Mesenchymal stem cell (in vitro differentiated cells and primary cell): ENCODE results near the gene ACP4. TPM values are rescaled to one million over a fixed set of nuclear protein-coding genes. Genes with fewer than 3 reads are reported as not detected.
A peak's percentile ranks its signal among the peaks of the same experiment; 100 is the strongest.

Source experiments
- DNase-seq: peaks from one replicate; pipeline ENCODE4 v3.0.0-alpha.2; 2013
- H2AFZ ChIP-seq: one replicate; pipeline ENCODE4 v1.6.1; 2013; ENCODE audit warnings: low read depth, mild to moderate bottlenecking, control low read depth, inconsistent platforms, low read length, moderate library complexity
- H2AK5ac ChIP-seq: 2 replicates; pipeline ENCODE4 v1.6.1; 2013; ENCODE audit warnings: low read length, moderate library complexity, mild to moderate bottlenecking, inconsistent platforms; ENCODE audit not compliant: severe bottlenecking
- H2BK120ac ChIP-seq: one replicate; pipeline ENCODE4 v1.6.1; 2013; ENCODE audit warnings: low read depth, mild to moderate bottlenecking, inconsistent platforms, low read length, moderate library complexity
- H2BK12ac ChIP-seq, 2 experiments: one replicate each; pipeline ENCODE4 v1.6.1; 2013; ENCODE audit warnings: inconsistent platforms in 2 of 2, low read length in 2 of 2, mild to moderate bottlenecking in 2 of 2, moderate library complexity in 2 of 2, control low read depth in 1 of 2
- H2BK15ac ChIP-seq: one replicate; pipeline ENCODE4 v1.6.1; 2013; ENCODE audit warnings: mild to moderate bottlenecking, low read depth, inconsistent platforms; ENCODE audit not compliant: poor library complexity, severe bottlenecking
- H2BK5ac ChIP-seq: 2 replicates; pipeline ENCODE4 v1.6.1; 2013; ENCODE audit warnings: low read depth, mild to moderate bottlenecking, low read length, control low read depth, inconsistent platforms; ENCODE audit not compliant: poor library complexity, severe bottlenecking
- H3K14ac ChIP-seq, 2 experiments: one replicate each; pipeline ENCODE4 v1.6.1; 2013; ENCODE audit warnings: inconsistent platforms in 2 of 2, low read length in 2 of 2, control low read depth in 1 of 2, mild to moderate bottlenecking in 1 of 2, moderate library complexity in 1 of 2
- H3K18ac ChIP-seq, 2 experiments: one replicate each; pipeline ENCODE4 v1.6.1; 2013; ENCODE audit warnings: inconsistent platforms in 2 of 2, low read length in 2 of 2, control low read depth in 1 of 2, low read depth in 1 of 2, mild to moderate bottlenecking in 1 of 2
- H3K23ac ChIP-seq, 2 experiments: one replicate each; pipeline ENCODE4 v1.6.1; 2013; ENCODE audit warnings: inconsistent platforms in 2 of 2, low read length in 2 of 2, mild to moderate bottlenecking in 2 of 2, moderate library complexity in 2 of 2, control low read depth in 1 of 2
- H3K27ac ChIP-seq: 2 replicates; pipeline ENCODE4 v1.5.1; 2013; ENCODE audit warnings: mild to moderate bottlenecking, moderate library complexity, low read length, control low read depth, inconsistent platforms; ENCODE audit not compliant: poor library complexity, severe bottlenecking
- H3K27me3 ChIP-seq, 2 experiments: 2 replicates each; pipeline versions ENCODE4 v1.6.1 to v1.7.0; 2013; ENCODE audit warnings: low read length in 2 of 2, mild to moderate bottlenecking in 2 of 2, moderate library complexity in 2 of 2, control low read depth in 1 of 2, inconsistent platforms in 1 of 2; ENCODE audit not compliant: control insufficient read depth in 1 of 2, insufficient read depth in 1 of 2
- H3K36me3 ChIP-seq, 2 experiments: 2 replicates each; pipeline versions ENCODE4 v1.6.1 to v1.7.0; 2013; ENCODE audit warnings: low read length in 2 of 2, control low read depth in 1 of 2, inconsistent platforms in 1 of 2, low read depth in 1 of 2, mild to moderate bottlenecking in 1 of 2; ENCODE audit not compliant: insufficient read depth in 2 of 2, control insufficient read depth in 1 of 2
- H3K4ac ChIP-seq, 2 experiments: one replicate each; pipeline ENCODE4 v1.6.1; 2013; ENCODE audit warnings: inconsistent platforms in 2 of 2, low read length in 2 of 2, mild to moderate bottlenecking in 2 of 2, moderate library complexity in 2 of 2, control low read depth in 1 of 2, low read depth in 1 of 2
- H3K4me1 ChIP-seq: 2 replicates; pipeline ENCODE4 v1.6.1; 2013; ENCODE audit warnings: low read depth, low read length, control low read depth; ENCODE audit not compliant: control insufficient read depth, insufficient read depth
- H3K4me2 ChIP-seq: 2 replicates; pipeline ENCODE4 v1.6.1; 2013; ENCODE audit warnings: low read length, mild to moderate bottlenecking, inconsistent platforms; ENCODE audit not compliant: poor library complexity, severe bottlenecking
- H3K4me3 ChIP-seq, 2 experiments: 2 replicates each; pipeline versions ENCODE4 v1.5.1 to v1.7.0; 2013; ENCODE audit warnings: low read length in 2 of 2, mild to moderate bottlenecking in 2 of 2, control low read depth in 1 of 2, low read depth in 1 of 2; ENCODE audit not compliant: insufficient read depth in 1 of 2
- H3K79me1 ChIP-seq: replicated peaks from 2 replicates; pipeline ENCODE4 v1.6.1; 2013; ENCODE audit warnings: mild to moderate bottlenecking, control low read depth, low read length, inconsistent platforms; ENCODE audit not compliant: poor library complexity, severe bottlenecking
- H3K9ac ChIP-seq: 2 replicates; pipeline ENCODE4 v1.7.0; 2013; ENCODE audit warnings: mild to moderate bottlenecking, low read length, moderate library complexity
- H3K9me3 ChIP-seq: 2 replicates; pipeline ENCODE4 v1.7.0; 2013; ENCODE audit warnings: mild to moderate bottlenecking, low read length; ENCODE audit not compliant: control insufficient read depth
- H4K8ac ChIP-seq: one replicate; pipeline ENCODE4 v1.6.1; 2013; ENCODE audit warnings: inconsistent platforms, mild to moderate bottlenecking, low read length, moderate library complexity
- H4K91ac ChIP-seq: one replicate; pipeline ENCODE4 v1.6.1; 2013; ENCODE audit warnings: mild to moderate bottlenecking, low read length, inconsistent platforms
- WGBS: methylation state at CpG from one replicate; pipeline ENCODE4 v1.1.7; 2013; ENCODE audit warnings: mixed read lengths; 5-methylcytosine and 5-hydroxymethylcytosine counted together
- small RNA-seq: library from polyadenylated mRNA; stranded (forward); fragments of <200 nt; extraction: miRNeasy Mini kit (QIAGEN cat#:217004); gene quantifications from one replicate; pipeline ENCODE3, GENCODE V24; 2013; ENCODE audit warnings: low read depth

Gene ACP4

DNA sequence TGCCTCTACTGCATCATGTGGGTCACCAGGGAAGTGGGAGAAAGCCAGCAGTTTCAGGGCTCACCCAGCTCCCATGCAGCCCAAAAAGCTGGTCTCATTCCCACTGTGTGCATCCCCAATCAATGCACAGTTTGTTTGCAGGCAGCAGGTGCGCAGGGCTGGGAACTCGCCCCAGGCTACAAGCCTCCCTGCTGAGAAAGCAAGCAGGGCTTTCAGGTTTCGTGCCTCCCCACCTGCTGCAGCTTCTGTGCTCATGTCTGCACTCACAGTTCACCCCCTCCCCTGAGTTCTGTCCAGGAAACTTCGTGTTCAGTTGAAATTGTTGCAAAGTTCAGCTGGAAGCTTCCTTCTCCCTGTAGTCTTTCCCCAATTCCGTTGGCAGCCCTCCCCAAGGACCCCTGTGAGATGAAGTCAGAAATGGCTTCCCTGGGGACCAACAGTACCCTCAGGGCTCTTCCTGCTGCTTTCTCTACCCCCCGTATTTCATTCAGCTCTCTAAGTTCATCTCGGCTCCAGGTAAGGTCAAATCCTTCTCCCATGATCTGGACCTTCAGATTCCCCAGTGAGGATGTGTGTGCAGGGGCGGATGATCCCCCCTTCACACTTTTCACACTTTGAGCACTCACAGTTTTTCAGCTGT lies 54.2 kb downstream of the ACP4 start:
- no peak for DNase-seq
- Histone ChIP-seq H3K4me2 (no peak overlapping the region), H2AK5ac (no peak overlapping the region), H3K23ac (no peak overlapping the region), H3K4me1 (no peaks in the 10 kb centered on the region), H3K79me1 (no peaks in the 10 kb centered on the region), H2BK5ac (no peak overlapping the region), H4K8ac (no peak overlapping the region), H2BK12ac (no peak overlapping the region), H3K4me3 (no peak overlapping the region), H3K4ac (no peak overlapping the region), H3K14ac (no peak overlapping the region), H3K18ac (no peak overlapping the region), H3K9me3 (no peaks in the 10 kb centered on the region), H3K27me3 (peaks cover 0 to 7% of the 10 kb centered on the region in 2 experiments), H2AFZ (no peak overlapping the region), H3K9ac (no peak overlapping the region), H2BK15ac (no peak overlapping the region), H3K27ac (no peak overlapping the region), H3K36me3 (no peaks in the 10 kb centered on the region), H4K91ac (no peak overlapping the region), H2BK120ac (no peak overlapping the region)
- WGBS: 61% methylated on average over 8 of the region's 8 CpGs

Small RNA genes lying within 50 kb of the gene (small RNA-seq; reads per million reads assigned to genes)
- gene SNORD88A: 204 reads per million, percentile 94 among the genes with 10 or more reads in this experiment
- gene SNORD88B: not detected
- not detected for gene SNORD88C
